Caco-2 (cell line): ENCODE results near the gene CEP350. TPM values are rescaled to one million over a fixed set of nuclear protein-coding genes. Genes with fewer than 3 reads are reported as not detected.

Source experiments
- total RNA-seq: library from RNA; stranded (reverse); gene quantifications from 2 replicates; pipeline ENCODE4 v1.2.3, GENCODE V29; 2022

Gene CEP350
- total RNA-seq, 1 experiment from 2014 or later, result 43.5 TPM

Other genes starting within 250 kb of the CEP350 start
- gene FAM163A, start 211.5 kb upstream of the CEP350 start, total RNA-seq, result not detected in 2 replicates
- gene TOR1AIP2, start 77.0 kb upstream of the CEP350 start, total RNA-seq, result 92.8 and 94.7 TPM in 2 replicates
- 25.4 and 30.3 TPM in 2 replicates for gene TOR1AIP1, start 72.5 kb upstream of the CEP350 start, total RNA-seq
- gene QSOX1, start 200.1 kb downstream of the CEP350 start, total RNA-seq, result 12.1 and 17.0 TPM in 2 replicates